SK-N-MC (cell line): ENCODE data around the gene MRPL2.
A peak's percentile ranks its signal among the peaks of the same experiment; 100 is the strongest.
"Not testable (repeated sequence)": the region's sequence is repeated elsewhere in the genome, so short reads cannot be mapped to it uniquely, and the experiment has no call there.

Experiments used
- DNase-seq: peaks from one replicate; pipeline ENCODE4 v3.0.0-alpha.2; 2011; ENCODE audit warnings: low read depth, low spot score
- H3K27ac ChIP-seq: fragments of 200-600 bp; sonication (generic); 2 replicates; pipeline ENCODE4 v1.5.1; 2016; ENCODE audit warnings: mixed run types
- H3K36me3 ChIP-seq: fragments of 200-600 bp; sonication (generic); 2 replicates; pipeline ENCODE4 v1.6.1; 2017; ENCODE audit warnings: antibody characterized with exemption, low read length, mixed read lengths; ENCODE audit not compliant: insufficient read depth
- H3K4me3 ChIP-seq: fragments of 200-600 bp; sonication (generic); 2 replicates; pipeline ENCODE4 v1.5.1; 2016
- H3K9ac ChIP-seq: fragments of 200-600 bp; sonication (generic); 2 replicates; pipeline ENCODE4 v1.8.0; 2017; ENCODE audit warnings: mixed run types, mixed read lengths; ENCODE audit not compliant: insufficient read length
- H3K9me3 ChIP-seq: fragments of 200-600 bp; sonication (generic); 2 replicates; pipeline ENCODE4 v1.6.1; 2017; ENCODE audit warnings: low read depth, mild to moderate bottlenecking, antibody characterized with exemption, low read length, moderate library complexity, mixed read lengths
- EZH2 ChIP-seq: fragments of 200-600 bp; sonication (generic); IDR thresholded peaks from one replicate; pipeline ENCODE4 v1.6.1; 2017; ENCODE audit warnings: antibody characterized with exemption
- FOXP2 ChIP-seq: optimal IDR thresholded peaks from 2 replicates; pipeline ENCODE3; 2011; ENCODE audit warnings: mild to moderate bottlenecking, moderate library complexity; ENCODE audit not compliant: insufficient read depth; ENCODE audit errors: extremely low read length, control extremely low read depth
- POLR2AphosphoS5 ChIP-seq: IDR thresholded peaks from 2 replicates; pipeline ENCODE4 v1.6.1; 2012; ENCODE audit warnings: mild to moderate bottlenecking, low read depth, low read length, borderline replicate concordance

Gene MRPL2

GRCh38 chr6:43089467-43089866 is 30.2 kb upstream of the MRPL2 start:
- no peak overlapping the region for H3K9ac ChIP-seq
- TF ChIP-seq POLR2AphosphoS5 (no peak), FOXP2 (no peak), EZH2 (no peak)

GRCh38 chr6:43088654-43089056 is 29.4 kb upstream of the MRPL2 start:
- no peak overlapping the region for H3K27ac ChIP-seq
- TF ChIP-seq POLR2AphosphoS5 (no peak), FOXP2 (no peak), EZH2 (no peak)
- no peak overlapping the region for H3K4me3 ChIP-seq
- no peak overlapping the region for H3K9ac ChIP-seq
- H3K9me3 ChIP-seq: no peaks in the 10 kb centered on the region
- DNase-seq: no peak
- H3K36me3 ChIP-seq: no peaks in the 10 kb centered on the region

More at GRCh38 chr6:43089467-43089866, 30.2 kb upstream of the MRPL2 start:
- Histone ChIP-seq H3K4me3 (no peak overlapping the region), H3K27ac (peak overlapping the region; percentile 74), H3K9me3 (no peaks in the 10 kb centered on the region), H3K36me3 (no peaks in the 10 kb centered on the region)
- no peak for DNase-seq

DNA sequence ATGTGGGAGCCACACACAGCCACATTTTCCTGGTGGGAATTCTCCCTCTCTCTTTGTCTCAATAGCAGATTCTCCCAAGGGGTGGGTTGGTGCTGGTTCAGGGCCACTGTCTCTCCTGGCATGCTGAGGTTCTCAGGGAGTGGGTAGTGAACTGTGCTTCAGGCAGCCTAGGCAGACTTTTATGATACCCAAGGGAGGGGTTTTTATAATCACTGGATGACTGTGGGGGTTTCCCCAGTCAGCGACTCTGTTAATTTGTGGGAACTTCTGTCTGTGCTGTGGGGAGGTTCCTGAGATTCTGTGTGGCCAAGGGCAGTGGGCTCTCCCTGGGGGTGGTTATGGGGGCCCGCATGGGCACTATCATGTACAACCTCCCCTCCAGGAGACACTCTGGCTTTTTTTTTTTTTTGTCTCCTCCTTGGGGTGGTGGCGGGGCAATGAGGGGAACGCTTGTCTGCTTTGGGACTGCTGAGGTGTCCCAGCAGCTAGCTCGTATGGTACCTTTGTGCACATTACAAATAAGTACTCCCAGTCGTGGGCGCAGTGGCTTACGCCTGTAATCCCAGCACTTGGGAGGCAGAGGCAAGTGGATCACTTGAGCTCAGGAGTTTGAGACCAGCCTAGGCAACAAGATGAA is 26.9 kb upstream of the MRPL2 start:
- TF ChIP-seq EZH2: no peak
- no peak for TF ChIP-seq FOXP2
- TF ChIP-seq POLR2AphosphoS5: no peak
- Histone ChIP-seq H3K27ac (peak overlapping the region; percentile 72), H3K9ac (peak overlapping the region; percentile 39), H3K36me3 (no peaks in the 10 kb centered on the region), H3K4me3 (peak overlapping the region; percentile 40), H3K9me3 (no peaks in the 10 kb centered on the region)
- peak; percentile 83 for DNase-seq

DNA sequence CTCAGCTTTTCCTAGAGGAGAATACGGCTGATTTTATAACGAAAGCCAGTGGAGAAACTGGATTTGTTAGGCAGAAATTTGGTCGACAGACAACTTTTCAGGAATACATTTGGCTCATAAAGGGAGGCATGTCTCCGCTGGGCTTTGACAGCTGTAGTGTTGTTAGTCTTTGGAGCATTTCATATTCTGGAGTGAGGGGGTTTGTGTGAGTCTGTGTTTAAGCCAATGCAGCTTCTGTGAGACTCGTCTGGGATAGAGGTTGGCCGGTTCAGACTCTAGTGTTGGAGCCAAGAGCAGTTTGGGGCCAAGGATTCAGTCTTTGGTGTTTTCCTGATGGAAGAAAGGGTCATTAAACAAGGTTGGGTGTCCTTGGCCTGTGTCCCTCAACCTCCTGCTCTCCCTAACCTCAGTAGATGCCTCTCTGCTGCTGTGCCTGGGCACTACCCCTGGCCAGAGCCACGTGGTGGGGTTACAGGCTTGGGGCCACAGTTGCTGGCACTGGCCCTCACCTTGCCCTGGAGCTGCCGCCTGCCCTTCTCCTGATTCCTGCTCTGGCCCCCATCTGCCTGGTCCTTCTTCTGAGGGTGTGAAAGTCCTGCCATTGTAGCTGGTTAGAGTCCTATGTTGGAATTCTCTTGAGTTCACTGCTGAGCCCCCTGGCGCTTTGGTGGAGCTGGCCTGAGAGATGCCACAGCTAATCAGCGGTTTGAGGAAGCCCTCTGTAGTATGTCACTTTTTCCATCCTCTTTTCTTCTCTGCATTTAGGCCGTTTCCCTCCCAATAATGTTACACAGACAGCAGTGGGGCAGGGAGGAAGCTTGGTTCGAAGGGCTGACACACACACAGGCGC is 23.8 kb upstream of the MRPL2 start:
- no peak for DNase-seq
- H3K36me3 ChIP-seq: no peaks in the 10 kb centered on the region
- H3K9ac ChIP-seq: no peak overlapping the region
- no peaks in the 10 kb centered on the region for H3K9me3 ChIP-seq
- H3K4me3 ChIP-seq: no peak overlapping the region
- TF ChIP-seq EZH2 (no peak), POLR2AphosphoS5 (no peak), FOXP2 (no peak)
- H3K27ac ChIP-seq: no peak overlapping the region

- not testable (repeated sequence) for H3K4me3 ChIP-seq, H3K27ac ChIP-seq, H3K36me3 ChIP-seq, H3K9ac ChIP-seq, DNase-seq, H3K9me3 ChIP-seq
Measured at GRCh38 chr6:43081922-43082321, 22.7 kb upstream of the MRPL2 start.

GRCh38 chr6:43081043-43081442 is 21.8 kb upstream of the MRPL2 start:
- TF ChIP-seq FOXP2 (no peak), EZH2 (no peak), POLR2AphosphoS5 (no peak)
- Histone ChIP-seq H3K36me3 (no peaks in the 10 kb centered on the region), H3K4me3 (no peak overlapping the region), H3K27ac (no peak overlapping the region), H3K9ac (no peak overlapping the region), H3K9me3 (no peaks in the 10 kb centered on the region)
- no peak for DNase-seq

GRCh38 chr6:43078691-43079090 is 19.5 kb upstream of the MRPL2 start:
- TF ChIP-seq EZH2 (no peak), FOXP2 (no peak), POLR2AphosphoS5 (no peak)
- no peak overlapping the region for H3K4me3 ChIP-seq
- no peaks in the 10 kb centered on the region for H3K9me3 ChIP-seq
- H3K36me3 ChIP-seq: no peaks in the 10 kb centered on the region
- no peak for DNase-seq
- H3K9ac ChIP-seq: no peak overlapping the region
- no peak overlapping the region for H3K27ac ChIP-seq

DNA sequence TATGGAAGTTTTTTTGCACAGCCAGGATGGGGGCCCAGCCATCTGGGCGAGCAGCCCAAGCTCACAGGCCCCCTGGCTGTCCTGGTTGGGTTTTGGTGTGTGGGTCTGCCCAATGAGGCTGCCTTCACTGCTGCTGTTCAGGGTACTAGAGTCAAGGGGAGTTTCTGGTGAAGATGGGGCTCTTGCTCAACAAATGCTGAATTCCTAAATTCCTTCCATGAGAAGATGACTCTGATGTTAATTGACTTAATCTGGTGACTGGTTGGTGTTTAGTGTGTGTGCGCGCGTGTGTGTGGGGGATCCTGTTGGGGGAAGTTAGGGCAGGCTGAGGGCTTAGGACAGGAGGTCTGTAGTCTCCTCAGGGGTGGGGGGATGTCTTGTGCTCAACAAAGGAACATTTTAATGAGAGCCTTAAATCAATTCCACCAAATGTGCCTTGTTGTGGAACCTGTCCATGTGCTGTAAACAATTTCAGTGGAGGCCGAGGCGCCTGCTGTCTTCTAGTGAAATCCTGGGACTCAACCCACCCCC is 18.8 kb upstream of the MRPL2 start:
- no peak overlapping the region for H3K27ac ChIP-seq

More for the DNA sequence above, 18.8 kb upstream of the MRPL2 start:
- Histone ChIP-seq H3K9me3 (no peaks in the 10 kb centered on the region), H3K36me3 (no peaks in the 10 kb centered on the region), H3K9ac (peak overlapping the region; percentile 39), H3K4me3 (peak overlapping the region; percentile 98)
- DNase-seq: no peak
- TF ChIP-seq EZH2 (no peak), POLR2AphosphoS5 (no peak), FOXP2 (no peak)
